Neural cell (in vitro differentiated cells): ENCODE data around the gene CPNE1.

Experiments used
- EZH2 ChIP-seq: fragments of 200-600, 300-800 bp; shearing (Covaris generic), sonication (generic); IDR thresholded peaks from 2 replicates; pipeline ENCODE4 v1.6.1; 2014; ENCODE audit warnings: antibody characterized with exemption, low read length, borderline replicate concordance, mild to moderate bottlenecking; ENCODE audit not compliant: insufficient read depth, poor library complexity, severe bottlenecking
- MXI1 ChIP-seq: fragments of 450-650 bp; conservative IDR thresholded peaks from 2 replicates; pipeline ENCODE4 v1.6.1; 2014; ENCODE audit warnings: antibody characterized with exemption, mild to moderate bottlenecking; ENCODE audit not compliant: poor library complexity, severe bottlenecking
- RAD21 ChIP-seq: fragments of 450-650 bp; conservative IDR thresholded peaks from 2 replicates; pipeline ENCODE4 v1.6.1; 2014; ENCODE audit warnings: antibody characterized with exemption, mild to moderate bottlenecking, moderate library complexity
- TF ChIP-seq, protein P1 (sequence below): fragments of 450-650 bp; IDR thresholded peaks from 2 replicates; pipeline ENCODE4 v1.5.1; 2014; ENCODE audit warnings: antibody characterized with exemption, mild to moderate bottlenecking, moderate library complexity; ENCODE audit not compliant: poor library complexity, severe bottlenecking
- TF ChIP-seq, protein P2 (sequence below): IDR thresholded peaks from 2 replicates; pipeline ENCODE4 v1.6.1; 2012; ENCODE audit warnings: borderline replicate concordance

DNA sequence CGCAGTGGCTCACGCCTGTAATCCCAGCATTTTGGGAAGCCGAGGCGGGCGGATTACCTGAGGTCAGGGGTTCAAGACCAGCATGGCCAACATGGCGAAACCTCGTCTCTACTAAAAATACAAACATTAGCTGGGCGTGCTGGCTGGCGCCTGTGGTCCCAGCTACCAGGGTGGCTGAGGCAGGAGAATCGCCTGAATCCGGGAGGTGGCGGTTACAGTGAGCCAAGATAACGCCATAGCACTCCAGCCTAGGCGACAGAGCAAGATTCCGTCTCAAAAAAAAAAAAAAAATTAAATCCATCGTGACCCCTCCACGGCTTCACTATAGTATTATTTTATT is 1.2 kb upstream of the CPNE1 start:
- TF ChIP-seq, protein P1, sequence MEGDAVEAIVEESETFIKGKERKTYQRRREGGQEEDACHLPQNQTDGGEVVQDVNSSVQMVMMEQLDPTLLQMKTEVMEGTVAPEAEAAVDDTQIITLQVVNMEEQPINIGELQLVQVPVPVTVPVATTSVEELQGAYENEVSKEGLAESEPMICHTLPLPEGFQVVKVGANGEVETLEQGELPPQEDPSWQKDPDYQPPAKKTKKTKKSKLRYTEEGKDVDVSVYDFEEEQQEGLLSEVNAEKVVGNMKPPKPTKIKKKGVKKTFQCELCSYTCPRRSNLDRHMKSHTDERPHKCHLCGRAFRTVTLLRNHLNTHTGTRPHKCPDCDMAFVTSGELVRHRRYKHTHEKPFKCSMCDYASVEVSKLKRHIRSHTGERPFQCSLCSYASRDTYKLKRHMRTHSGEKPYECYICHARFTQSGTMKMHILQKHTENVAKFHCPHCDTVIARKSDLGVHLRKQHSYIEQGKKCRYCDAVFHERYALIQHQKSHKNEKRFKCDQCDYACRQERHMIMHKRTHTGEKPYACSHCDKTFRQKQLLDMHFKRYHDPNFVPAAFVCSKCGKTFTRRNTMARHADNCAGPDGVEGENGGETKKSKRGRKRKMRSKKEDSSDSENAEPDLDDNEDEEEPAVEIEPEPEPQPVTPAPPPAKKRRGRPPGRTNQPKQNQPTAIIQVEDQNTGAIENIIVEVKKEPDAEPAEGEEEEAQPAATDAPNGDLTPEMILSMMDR: no peak
- TF ChIP-seq EZH2: no peak
- TF ChIP-seq, protein P2, sequence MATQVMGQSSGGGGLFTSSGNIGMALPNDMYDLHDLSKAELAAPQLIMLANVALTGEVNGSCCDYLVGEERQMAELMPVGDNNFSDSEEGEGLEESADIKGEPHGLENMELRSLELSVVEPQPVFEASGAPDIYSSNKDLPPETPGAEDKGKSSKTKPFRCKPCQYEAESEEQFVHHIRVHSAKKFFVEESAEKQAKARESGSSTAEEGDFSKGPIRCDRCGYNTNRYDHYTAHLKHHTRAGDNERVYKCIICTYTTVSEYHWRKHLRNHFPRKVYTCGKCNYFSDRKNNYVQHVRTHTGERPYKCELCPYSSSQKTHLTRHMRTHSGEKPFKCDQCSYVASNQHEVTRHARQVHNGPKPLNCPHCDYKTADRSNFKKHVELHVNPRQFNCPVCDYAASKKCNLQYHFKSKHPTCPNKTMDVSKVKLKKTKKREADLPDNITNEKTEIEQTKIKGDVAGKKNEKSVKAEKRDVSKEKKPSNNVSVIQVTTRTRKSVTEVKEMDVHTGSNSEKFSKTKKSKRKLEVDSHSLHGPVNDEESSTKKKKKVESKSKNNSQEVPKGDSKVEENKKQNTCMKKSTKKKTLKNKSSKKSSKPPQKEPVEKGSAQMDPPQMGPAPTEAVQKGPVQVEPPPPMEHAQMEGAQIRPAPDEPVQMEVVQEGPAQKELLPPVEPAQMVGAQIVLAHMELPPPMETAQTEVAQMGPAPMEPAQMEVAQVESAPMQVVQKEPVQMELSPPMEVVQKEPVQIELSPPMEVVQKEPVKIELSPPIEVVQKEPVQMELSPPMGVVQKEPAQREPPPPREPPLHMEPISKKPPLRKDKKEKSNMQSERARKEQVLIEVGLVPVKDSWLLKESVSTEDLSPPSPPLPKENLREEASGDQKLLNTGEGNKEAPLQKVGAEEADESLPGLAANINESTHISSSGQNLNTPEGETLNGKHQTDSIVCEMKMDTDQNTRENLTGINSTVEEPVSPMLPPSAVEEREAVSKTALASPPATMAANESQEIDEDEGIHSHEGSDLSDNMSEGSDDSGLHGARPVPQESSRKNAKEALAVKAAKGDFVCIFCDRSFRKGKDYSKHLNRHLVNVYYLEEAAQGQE: no peak
- no peak for TF ChIP-seq MXI1
- no peak for TF ChIP-seq RAD21
